ENCODE data around the gene MRC1.

- TF ChIP-seq, protein P1, sequence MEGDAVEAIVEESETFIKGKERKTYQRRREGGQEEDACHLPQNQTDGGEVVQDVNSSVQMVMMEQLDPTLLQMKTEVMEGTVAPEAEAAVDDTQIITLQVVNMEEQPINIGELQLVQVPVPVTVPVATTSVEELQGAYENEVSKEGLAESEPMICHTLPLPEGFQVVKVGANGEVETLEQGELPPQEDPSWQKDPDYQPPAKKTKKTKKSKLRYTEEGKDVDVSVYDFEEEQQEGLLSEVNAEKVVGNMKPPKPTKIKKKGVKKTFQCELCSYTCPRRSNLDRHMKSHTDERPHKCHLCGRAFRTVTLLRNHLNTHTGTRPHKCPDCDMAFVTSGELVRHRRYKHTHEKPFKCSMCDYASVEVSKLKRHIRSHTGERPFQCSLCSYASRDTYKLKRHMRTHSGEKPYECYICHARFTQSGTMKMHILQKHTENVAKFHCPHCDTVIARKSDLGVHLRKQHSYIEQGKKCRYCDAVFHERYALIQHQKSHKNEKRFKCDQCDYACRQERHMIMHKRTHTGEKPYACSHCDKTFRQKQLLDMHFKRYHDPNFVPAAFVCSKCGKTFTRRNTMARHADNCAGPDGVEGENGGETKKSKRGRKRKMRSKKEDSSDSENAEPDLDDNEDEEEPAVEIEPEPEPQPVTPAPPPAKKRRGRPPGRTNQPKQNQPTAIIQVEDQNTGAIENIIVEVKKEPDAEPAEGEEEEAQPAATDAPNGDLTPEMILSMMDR (optimal IDR thresholded peaks at IDR 0.05 in 1 of 3, IDR thresholded peaks at IDR 0.05 in 1 of 3, conservative IDR thresholded peaks at IDR 0.05 in 1 of 3; ENCODE audit: extremely low read depth in 1 of 3, insufficient read depth in 2 of 3, low read length in 3 of 3) = no peak
- TF ChIP-seq EZH2 (IDR thresholded peaks at IDR 0.05; ENCODE audit: low read length) = no peak
Observed at GRCh38 chr10:17883621-17884020, 74.5 kb downstream of the MRC1 start.
